ENCODE measurements around the gene CENPP.

Gene CENPP

DNA sequence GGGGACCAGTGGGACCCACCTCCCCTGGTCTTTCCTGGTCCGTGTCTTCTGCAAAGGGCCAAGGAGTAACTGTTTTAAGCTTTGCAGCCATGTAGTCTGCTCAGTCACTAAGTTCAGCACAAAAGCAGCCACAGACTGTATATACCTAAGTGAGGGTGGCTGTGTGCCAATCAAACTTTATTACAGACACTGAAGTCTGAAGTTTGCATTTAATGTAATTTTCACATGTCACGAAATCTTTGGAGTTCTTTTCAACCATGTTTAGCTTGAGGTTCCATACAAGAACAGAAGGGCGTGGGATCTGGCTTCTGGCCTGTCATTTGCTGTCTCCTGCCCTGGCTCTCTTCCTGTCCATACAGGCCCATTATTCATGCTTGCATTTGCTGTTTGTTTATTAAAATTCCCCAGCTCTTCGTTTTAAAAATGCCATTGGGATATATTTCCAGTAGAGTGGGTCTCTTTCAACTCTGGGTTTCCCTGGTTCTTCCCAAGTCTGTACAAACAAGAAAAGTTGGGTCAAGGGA lies 274.2 kb downstream of the CENPP start:
- Histone ChIP-seq H3K4me1 (no peaks in the 10 kb centered on the region), H3K4me2 (ENCODE audit: low read length) (no peak overlapping the region), H3K79me2 (no peaks in the 10 kb centered on the region), H3K27ac (no peak overlapping the region), H3K27me3 (ENCODE audit: control insufficient read depth, insufficient read depth, low read length) (no peaks in the 10 kb centered on the region), H2AFZ (no peak overlapping the region), H3K9ac (no peak overlapping the region), H3K4me3 (ENCODE audit: low read depth, low read length) (no peak overlapping the region), H3K9me3 (ENCODE audit: control insufficient read depth, low read length) (no peaks in the 10 kb centered on the region), H3K36me3 (ENCODE audit: control insufficient read depth, insufficient read depth, low read length) (no peaks in the 10 kb centered on the region)
- TF ChIP-seq, protein P1, sequence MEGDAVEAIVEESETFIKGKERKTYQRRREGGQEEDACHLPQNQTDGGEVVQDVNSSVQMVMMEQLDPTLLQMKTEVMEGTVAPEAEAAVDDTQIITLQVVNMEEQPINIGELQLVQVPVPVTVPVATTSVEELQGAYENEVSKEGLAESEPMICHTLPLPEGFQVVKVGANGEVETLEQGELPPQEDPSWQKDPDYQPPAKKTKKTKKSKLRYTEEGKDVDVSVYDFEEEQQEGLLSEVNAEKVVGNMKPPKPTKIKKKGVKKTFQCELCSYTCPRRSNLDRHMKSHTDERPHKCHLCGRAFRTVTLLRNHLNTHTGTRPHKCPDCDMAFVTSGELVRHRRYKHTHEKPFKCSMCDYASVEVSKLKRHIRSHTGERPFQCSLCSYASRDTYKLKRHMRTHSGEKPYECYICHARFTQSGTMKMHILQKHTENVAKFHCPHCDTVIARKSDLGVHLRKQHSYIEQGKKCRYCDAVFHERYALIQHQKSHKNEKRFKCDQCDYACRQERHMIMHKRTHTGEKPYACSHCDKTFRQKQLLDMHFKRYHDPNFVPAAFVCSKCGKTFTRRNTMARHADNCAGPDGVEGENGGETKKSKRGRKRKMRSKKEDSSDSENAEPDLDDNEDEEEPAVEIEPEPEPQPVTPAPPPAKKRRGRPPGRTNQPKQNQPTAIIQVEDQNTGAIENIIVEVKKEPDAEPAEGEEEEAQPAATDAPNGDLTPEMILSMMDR (IDR thresholded peaks at IDR 0.05): no peak

GRCh38 chr9:92600462-92601261 lies 274.9 kb downstream of the CENPP start:
- TF ChIP-seq, protein P1 (IDR thresholded peaks at IDR 0.05): no peak
- Histone ChIP-seq H3K9ac (no peak overlapping the region), H2AFZ (no peak overlapping the region), H3K4me3 (ENCODE audit: low read depth, low read length) (no peak overlapping the region), H3K27me3 (ENCODE audit: control insufficient read depth, insufficient read depth, low read length) (no peaks in the 10 kb centered on the region), H3K27ac (peak overlapping the region; percentile 61), H3K9me3 (ENCODE audit: control insufficient read depth, low read length) (no peaks in the 10 kb centered on the region), H3K79me2 (no peaks in the 10 kb centered on the region), H3K4me1 (no peaks in the 10 kb centered on the region), H3K4me2 (ENCODE audit: low read length) (no peak overlapping the region), H3K36me3 (ENCODE audit: control insufficient read depth, insufficient read depth, low read length) (no peaks in the 10 kb centered on the region)

GRCh38 chr9:92601451-92601850 lies 275.7 kb downstream of the CENPP start:
- Histone ChIP-seq H3K36me3 (ENCODE audit: control insufficient read depth, insufficient read depth, low read length) (no peaks in the 10 kb centered on the region), H3K27me3 (ENCODE audit: control insufficient read depth, insufficient read depth, low read length) (no peaks in the 10 kb centered on the region), H3K9me3 (ENCODE audit: control insufficient read depth, low read length) (no peaks in the 10 kb centered on the region), H3K4me3 (ENCODE audit: low read depth, low read length) (no peak overlapping the region), H3K9ac (no peak overlapping the region), H3K4me2 (ENCODE audit: low read length) (no peak overlapping the region), H3K4me1 (no peaks in the 10 kb centered on the region), H3K27ac (peak overlapping the region; percentile 61), H2AFZ (no peak overlapping the region), H3K79me2 (no peaks in the 10 kb centered on the region)
- TF ChIP-seq, protein P1 (IDR thresholded peaks at IDR 0.05): no peak

GRCh38 chr9:92602413-92602812 lies 276.7 kb downstream of the CENPP start:
- no peak overlapping the region for H3K9ac ChIP-seq
- H3K9me3 ChIP-seq (ENCODE audit: control insufficient read depth, low read length): no peaks in the 10 kb centered on the region
- no peak overlapping the region for H3K4me2 ChIP-seq (ENCODE audit: low read length)
- TF ChIP-seq, protein P1 (IDR thresholded peaks at IDR 0.05): no peak
- H3K36me3 ChIP-seq (ENCODE audit: control insufficient read depth, insufficient read depth, low read length): no peaks in the 10 kb centered on the region
- H3K27ac ChIP-seq: no peak overlapping the region
- H3K4me1 ChIP-seq: no peaks in the 10 kb centered on the region
- H3K4me3 ChIP-seq (ENCODE audit: low read depth, low read length): no peak overlapping the region
- no peaks in the 10 kb centered on the region for H3K27me3 ChIP-seq (ENCODE audit: control insufficient read depth, insufficient read depth, low read length)
- no peaks in the 10 kb centered on the region for H3K79me2 ChIP-seq
- H2AFZ ChIP-seq: no peak overlapping the region

DNA sequence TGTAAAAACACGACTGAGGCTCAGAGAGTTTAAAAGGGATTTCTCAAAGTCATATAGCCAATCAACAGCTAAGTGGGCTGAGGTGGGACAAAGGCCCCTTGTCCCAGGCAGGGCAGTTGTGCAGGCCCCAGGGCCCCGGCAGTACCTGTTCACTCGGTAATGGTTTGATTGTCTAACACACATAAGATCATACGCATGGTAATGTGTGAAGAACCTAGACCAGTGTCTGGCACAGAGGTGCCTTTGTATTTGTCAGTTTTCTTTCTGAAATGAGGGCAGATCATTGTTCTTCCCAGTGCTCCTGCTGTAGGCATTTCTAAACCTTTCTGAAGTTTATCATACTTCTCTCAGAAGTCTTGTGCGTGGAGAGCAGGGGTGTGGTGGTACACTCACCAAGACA lies 277.3 kb downstream of the CENPP start:
- Histone ChIP-seq H3K27ac (no peak overlapping the region), H3K27me3 (ENCODE audit: control insufficient read depth, insufficient read depth, low read length) (no peaks in the 10 kb centered on the region)

More for the DNA sequence above, 277.3 kb downstream of the CENPP start:
- H3K9me3 ChIP-seq (ENCODE audit: control insufficient read depth, low read length): no peaks in the 10 kb centered on the region
- H2AFZ ChIP-seq: no peak overlapping the region
- no peak overlapping the region for H3K9ac ChIP-seq
- H3K4me1 ChIP-seq: no peaks in the 10 kb centered on the region
- H3K4me2 ChIP-seq (ENCODE audit: low read length): no peak overlapping the region
- TF ChIP-seq, protein P1 (IDR thresholded peaks at IDR 0.05): no peak
- H3K79me2 ChIP-seq: no peaks in the 10 kb centered on the region
- H3K4me3 ChIP-seq (ENCODE audit: low read depth, low read length): no peak overlapping the region
- no peaks in the 10 kb centered on the region for H3K36me3 ChIP-seq (ENCODE audit: control insufficient read depth, insufficient read depth, low read length)
